Activated CD4-positive, CD25-positive, alpha-beta regulatory T cell treated with anti-CD3 and anti-CD28 coated beads, Interleukin-2, amount 50 U/mL, for 16 hours (primary cell): ENCODE measurements around the gene SSPN.

Experiments
- DNase-seq: peaks from one replicate; pipeline ENCODE4 v3.0.0-alpha.2; 2020; ENCODE audit warnings: low read depth, low spot score

SSPN gene

GRCh38 chr12:26266881-26267280, 71.5 kb downstream of the SSPN start:
- DNase-seq = no peak

GRCh38 chr12:26268841-26269561, 73.6 kb downstream of the SSPN start:
- DNase-seq = no peak

- DNase-seq = no peak
These were observed 74.3 kb downstream of the SSPN start for GRCh38 chr12:26269562-26270284.

GRCh38 chr12:26271024-26271423, 75.7 kb downstream of the SSPN start:
- no peak for DNase-seq

GRCh38 chr12:26271889-26272492, 76.6 kb downstream of the SSPN start:
- DNase-seq = no peak

- DNase-seq = no peak
These were observed 77.5 kb downstream of the SSPN start for GRCh38 chr12:26272851-26273250.

GRCh38 chr12:26273811-26274210, 78.4 kb downstream of the SSPN start:
- no peak for DNase-seq

GRCh38 chr12:26274441-26275312, 79.3 kb downstream of the SSPN start:
- no peak for DNase-seq

- no peak for DNase-seq
These were observed 80.1 kb downstream of the SSPN start for GRCh38 chr12:26275313-26276131.

- no peak for DNase-seq
These were observed 81.3 kb downstream of the SSPN start for GRCh38 chr12:26276709-26277108.

- no peak for DNase-seq
These were observed 82.3 kb downstream of the SSPN start for GRCh38 chr12:26277506-26278246.

- no peak for DNase-seq
These were observed 82.9 kb downstream of the SSPN start for GRCh38 chr12:26278266-26278665.

GRCh38 chr12:26278666-26279065, 83.3 kb downstream of the SSPN start:
- no peak for DNase-seq

GRCh38 chr12:26279091-26279490, 83.7 kb downstream of the SSPN start:
- no peak for DNase-seq

GRCh38 chr12:26279908-26280307, 84.5 kb downstream of the SSPN start:
- DNase-seq = no peak

GRCh38 chr12:26280869-26281268, 85.5 kb downstream of the SSPN start:
- no peak for DNase-seq

- no peak for DNase-seq
These were observed 85.9 kb downstream of the SSPN start for GRCh38 chr12:26281320-26281719.

- no peak for DNase-seq
These were observed 87.1 kb downstream of the SSPN start for GRCh38 chr12:26282339-26282940.

- DNase-seq = no peak
These were observed 87.7 kb downstream of the SSPN start for GRCh38 chr12:26283046-26283445.

GRCh38 chr12:26283617-26284016, 88.2 kb downstream of the SSPN start:
- DNase-seq = no peak
